Endothelial cell of umbilical vein (primary cell): ENCODE measurements around the gene ADSL. TPM values are rescaled to one million over a fixed set of nuclear protein-coding genes. Genes with fewer than 3 reads are reported as not detected.

Source experiments
- BruUV-seq: library from RNA; stranded (reverse); fragments of 400-500 nt; replicated peaks from 2 replicates; lab custom pipeline; 2021; lab: Mats Ljungman, UMichigan
- CTCF ChIA-PET: fragments of 300-600, 350-600 bp; sonication (Branson Sonifier 250); formaldehyde crosslinking; loops from one replicate; lab custom pipeline; 2021; ENCODE audit warnings: antibody characterized with exemption, inconsistent platforms; lab: Charles Lee
- POLR2A ChIA-PET: fragments of 300-600, 350-600 bp; sonication (Branson Sonifier 250); formaldehyde crosslinking; loops from one replicate; lab custom pipeline; 2021; ENCODE audit warnings: antibody characterized with exemption, inconsistent platforms; lab: Charles Lee
- DNase-seq: peaks from one replicate; pipeline ENCODE4 v3.0.0-alpha.2; 2011; ENCODE audit warnings: low read depth, low spot score
- FAIRE-seq: peaks from 2 replicates; lab custom pipeline; 2011; peaks lifted over from hg19 to GRCh38; lab: Jason Lieb, UNC
- H2AFZ ChIP-seq: 2 replicates; pipeline ENCODE4 v1.6.0; 2012; ENCODE audit warnings: low read depth, low read length, control low read depth, inconsistent platforms
- H3K27ac ChIP-seq: 2 replicates; pipeline ENCODE4 v1.5.1; 2011; ENCODE audit warnings: low read depth, mild to moderate bottlenecking, control low read depth, low read length, moderate library complexity; ENCODE audit not compliant: insufficient read depth
- H3K27me3 ChIP-seq, 2 experiments: 2 replicates each; pipeline versions ENCODE4 v1.6.0 to v1.6.1; 2011; ENCODE audit warnings: low read length in 2 of 2, mixed read lengths in 1 of 2; ENCODE audit not compliant: control insufficient read depth in 2 of 2, insufficient read depth in 2 of 2
- H3K36me3 ChIP-seq, 2 experiments: 2 replicates in 1 of 2; 3 replicates in 1 of 2; pipeline ENCODE4 v1.5.1; 2011; ENCODE audit warnings: low read length in 2 of 2, mild to moderate bottlenecking in 1 of 2, moderate library complexity in 1 of 2; ENCODE audit not compliant: control insufficient read depth in 2 of 2, insufficient read depth in 2 of 2; ENCODE audit errors: extremely low read depth in 1 of 2
- H3K4me1 ChIP-seq: 3 replicates; pipeline ENCODE4 v1.5.1; 2011; ENCODE audit warnings: mild to moderate bottlenecking, low read length; ENCODE audit not compliant: control insufficient read depth, insufficient read depth; ENCODE audit errors: extremely low read depth
- H3K4me2 ChIP-seq: 2 replicates; pipeline ENCODE4 v1.6.1; 2011; ENCODE audit warnings: low read length, control low read depth, mixed read lengths; ENCODE audit not compliant: insufficient read depth
- H3K4me3 ChIP-seq, 3 experiments: fragments of 200-600 bp in 1 of 3; sonication (generic), shearing (Covaris generic) in 1 of 3; replicated peaks in 1 of 3; 2 replicates each; pipeline ENCODE4 v1.5.1; 2011 to 2016; ENCODE audit warnings: control low read depth in 3 of 3, low read length in 3 of 3, mild to moderate bottlenecking in 2 of 3, inconsistent platforms in 1 of 3, low read depth in 1 of 3, moderate library complexity in 1 of 3; ENCODE audit not compliant: insufficient read depth in 1 of 3
- H3K79me2 ChIP-seq: 2 replicates; pipeline ENCODE4 v1.6.0; 2012; ENCODE audit warnings: low read length, inconsistent platforms; ENCODE audit not compliant: control insufficient read depth, insufficient read depth
- H3K9ac ChIP-seq: replicated peaks from 2 replicates; pipeline ENCODE3; 2011; ENCODE audit warnings: low read length, control low read depth; ENCODE audit not compliant: insufficient read depth; ENCODE audit errors: extremely low read depth
- H3K9me1 ChIP-seq: replicated peaks from 3 replicates; pipeline ENCODE4 v1.6.0; 2011; ENCODE audit warnings: mild to moderate bottlenecking, low read length; ENCODE audit not compliant: control insufficient read depth, insufficient read depth; ENCODE audit errors: extremely low read depth
- H3K9me3 ChIP-seq: replicated peaks from 2 replicates; pipeline ENCODE4 v1.5.1; 2012; ENCODE audit warnings: low read length, inconsistent platforms; ENCODE audit not compliant: control insufficient read depth, insufficient read depth
- H4K20me1 ChIP-seq: replicated peaks from 2 replicates; pipeline ENCODE3; 2011; ENCODE audit warnings: mild to moderate bottlenecking, low read length; ENCODE audit not compliant: control insufficient read depth, insufficient read depth; ENCODE audit errors: extremely low read depth
- EZH2 ChIP-seq: IDR thresholded peaks from 2 replicates; pipeline ENCODE4 v1.6.1; 2012; ENCODE audit warnings: borderline replicate concordance, low read depth, mild to moderate bottlenecking, moderate library complexity, low read length, inconsistent platforms; ENCODE audit not compliant: severe bottlenecking
- FOS ChIP-seq: IDR thresholded peaks from 2 replicates; pipeline ENCODE4 v1.6.1; 2011; ENCODE audit warnings: mild to moderate bottlenecking, low read length, moderate library complexity, borderline replicate concordance; ENCODE audit not compliant: insufficient read depth
- GATA2 ChIP-seq: IDR thresholded peaks from 2 replicates; pipeline ENCODE4 v1.7.0; 2011; ENCODE audit warnings: low read depth, mild to moderate bottlenecking, moderate library complexity, mixed read lengths, low read length; ENCODE audit not compliant: insufficient read length, insufficient read depth
- JUN ChIP-seq: IDR thresholded peaks from 2 replicates; pipeline ENCODE4 v1.6.1; 2011; ENCODE audit warnings: borderline replicate concordance, low read depth; ENCODE audit not compliant: insufficient read length, insufficient read depth
- MYC ChIP-seq: IDR thresholded peaks from one replicate; pipeline ENCODE4 v1.6.1; 2011; ENCODE audit warnings: mild to moderate bottlenecking, low read depth, low read length
- POLR2A ChIP-seq: IDR thresholded peaks from 2 replicates; pipeline ENCODE4 v1.6.1; 2012; ENCODE audit warnings: low read depth, mild to moderate bottlenecking, control low read depth, low read length
- POLR2AphosphoS5 ChIP-seq: IDR thresholded peaks from 2 replicates; pipeline ENCODE4 v1.6.1; 2012; ENCODE audit warnings: low read depth, mild to moderate bottlenecking, control low read depth, low read length, moderate library complexity; ENCODE audit not compliant: insufficient read depth
- dilution Hi-C: fragments of 300-500 bp; cut with MboI; formaldehyde crosslinking; loops from one replicate; pipeline ENCODE4 v1.15.0; 2019; ENCODE audit warnings: low sequenced_read_pairs; ENCODE audit not compliant: extremely low pct_ligation_motif_present
- intact Hi-C: fragments of 100-400 bp; cut with micrococcal nuclease; formaldehyde crosslinking; loops from one replicate; pipeline ENCODE4 v1.10.0; 2022
- polyA plus RNA-seq, 4 experiments: library from polyadenylated mRNA; depleted of rRNA in 3 of 4; stranded (reverse) in 3 of 4; unstranded in 1 of 4; fragments of >200 nt; gene quantifications; 2 replicates each; pipeline versions ENCODE4 v1.2.1 to v1.2.3, GENCODE V29; 2011 to 2012; ENCODE audit warnings: missing spikeins in 1 of 4
- total RNA-seq: library from RNA; stranded (reverse); gene quantifications from 2 replicates; pipeline ENCODE4 v1.2.3, GENCODE V29; 2021
- TF ChIP-seq, protein P1 (sequence below), 2 donors: IDR thresholded peaks; 1 replicate in 1 of 2; 2 replicates in 1 of 2; pipeline ENCODE4 v1.5.1; 2011; ENCODE audit warnings: low read length in 2 of 2, mild to moderate bottlenecking in 2 of 2, moderate library complexity in 2 of 2, control low read depth in 1 of 2, inconsistent platforms in 1 of 2, low read depth in 1 of 2; ENCODE audit not compliant: insufficient read depth in 1 of 2; ENCODE audit errors: extremely low read depth in 1 of 2
- TF ChIP-seq, protein P2 (sequence below): IDR thresholded peaks from 2 replicates; pipeline ENCODE4 v1.6.1; 2011; ENCODE audit not compliant: insufficient read depth, insufficient read length

The ADSL gene
- total and polyA plus RNA-seq, 2 donors (not counting 3 experiments of a cell fraction or from before 2014, with no cell fraction given), result 103 to 141 TPM

DNA sequence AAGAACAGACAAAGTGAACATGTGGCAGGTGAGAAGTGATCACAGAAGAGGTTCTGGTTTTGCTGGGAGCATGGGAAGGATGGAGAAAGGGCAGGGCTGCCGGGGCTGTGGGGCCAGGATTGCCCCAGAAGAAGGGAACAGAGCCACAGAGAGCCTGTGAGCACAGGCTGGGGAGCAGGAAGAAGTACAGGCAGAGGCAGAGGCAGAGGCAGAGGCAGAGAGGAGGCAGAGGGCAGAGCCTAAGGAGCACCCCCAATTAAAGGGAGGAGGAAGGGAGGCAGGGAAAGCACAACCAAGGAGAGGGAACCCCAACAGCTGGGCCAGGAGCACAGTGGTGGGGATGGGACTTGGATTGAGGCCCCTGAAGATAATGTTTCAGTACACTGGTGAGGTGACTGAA is 75.6 kb downstream of the ADSL start:
- dilution Hi-C loops, result no loop called here
- H3K9me3 ChIP-seq, result no peaks in the 10 kb centered on the region
- H3K27me3 ChIP-seq, result no peaks in the 10 kb centered on the region
- FAIRE-seq, result no peak
- H4K20me1 ChIP-seq, result no peaks in the 10 kb centered on the region
- no peak overlapping the region for H2AFZ ChIP-seq
- POLR2A ChIA-PET, result no interaction called here
- H3K79me2 ChIP-seq, result no peaks in the 10 kb centered on the region
- no peaks in the 10 kb centered on the region for H3K9me1 ChIP-seq
- no peak for DNase-seq
- CTCF ChIA-PET, result no interaction called here
- H3K4me3 ChIP-seq, result no peak overlapping the region
- intact Hi-C loops, result no loop called here
- no TSS peak for BruUV-seq
- no peak overlapping the region for H3K4me2 ChIP-seq
- H3K4me1 ChIP-seq, result no peaks in the 10 kb centered on the region
- H3K9ac ChIP-seq, result no peak overlapping the region
- peaks cover 2 to 67% of the 10 kb centered on the region in 2 experiments for H3K36me3 ChIP-seq
- H3K27ac ChIP-seq, result no peak overlapping the region
- TF ChIP-seq, protein P1, sequence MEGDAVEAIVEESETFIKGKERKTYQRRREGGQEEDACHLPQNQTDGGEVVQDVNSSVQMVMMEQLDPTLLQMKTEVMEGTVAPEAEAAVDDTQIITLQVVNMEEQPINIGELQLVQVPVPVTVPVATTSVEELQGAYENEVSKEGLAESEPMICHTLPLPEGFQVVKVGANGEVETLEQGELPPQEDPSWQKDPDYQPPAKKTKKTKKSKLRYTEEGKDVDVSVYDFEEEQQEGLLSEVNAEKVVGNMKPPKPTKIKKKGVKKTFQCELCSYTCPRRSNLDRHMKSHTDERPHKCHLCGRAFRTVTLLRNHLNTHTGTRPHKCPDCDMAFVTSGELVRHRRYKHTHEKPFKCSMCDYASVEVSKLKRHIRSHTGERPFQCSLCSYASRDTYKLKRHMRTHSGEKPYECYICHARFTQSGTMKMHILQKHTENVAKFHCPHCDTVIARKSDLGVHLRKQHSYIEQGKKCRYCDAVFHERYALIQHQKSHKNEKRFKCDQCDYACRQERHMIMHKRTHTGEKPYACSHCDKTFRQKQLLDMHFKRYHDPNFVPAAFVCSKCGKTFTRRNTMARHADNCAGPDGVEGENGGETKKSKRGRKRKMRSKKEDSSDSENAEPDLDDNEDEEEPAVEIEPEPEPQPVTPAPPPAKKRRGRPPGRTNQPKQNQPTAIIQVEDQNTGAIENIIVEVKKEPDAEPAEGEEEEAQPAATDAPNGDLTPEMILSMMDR (IDR thresholded peaks at IDR 0.05; ENCODE audit: extremely low read depth in 1 of 2, insufficient read depth in 1 of 2, low read depth in 1 of 2, low read length in 2 of 2), result no peak
- no peak for TF ChIP-seq GATA2
- TF ChIP-seq EZH2, result no peak

DNA sequence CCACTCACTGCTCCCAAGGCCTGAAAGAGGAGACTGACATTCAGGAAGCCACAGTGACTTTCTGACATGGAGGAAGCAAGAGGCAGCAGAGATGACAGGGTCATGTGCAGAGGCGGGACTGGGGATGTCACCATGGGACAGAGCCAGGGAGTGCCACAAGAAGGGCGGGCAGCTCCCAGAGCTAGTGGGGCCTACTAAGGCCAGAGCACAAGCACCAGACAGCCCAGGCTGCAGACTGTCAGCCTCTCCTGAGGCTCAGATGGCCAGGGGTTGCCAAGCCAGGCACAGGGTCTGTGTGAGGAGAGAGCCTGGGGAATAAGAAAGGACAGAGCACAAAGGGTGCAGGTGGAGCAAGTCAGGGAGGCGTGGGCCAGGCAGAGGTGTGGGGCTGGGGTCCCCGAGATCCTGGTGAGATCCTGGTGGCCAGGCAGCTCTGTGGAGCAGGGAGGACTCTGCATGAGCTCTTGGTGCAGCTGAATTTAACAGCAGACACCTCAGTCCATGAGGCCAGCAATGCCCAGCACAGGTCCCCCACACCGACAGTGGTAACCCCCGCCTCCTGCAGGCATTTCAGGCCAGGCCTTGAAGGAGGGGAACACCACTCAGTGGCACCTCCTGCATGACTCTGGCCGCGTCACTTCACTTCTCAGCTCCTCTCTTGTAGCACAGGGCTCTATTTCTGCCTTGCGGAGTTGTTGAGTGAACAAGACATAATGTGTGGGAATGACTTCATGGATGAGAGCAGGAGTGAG is 76.4 kb downstream of the ADSL start:
- CTCF ChIA-PET, result no interaction called here
- Histone ChIP-seq H2AFZ (no peak overlapping the region), H3K27ac (no peak overlapping the region), H3K36me3 (peaks cover 2 to 63% of the 10 kb centered on the region in 2 experiments), H3K9me3 (no peaks in the 10 kb centered on the region), H3K4me3 (no peak overlapping the region), H3K4me2 (no peak overlapping the region), H3K9me1 (no peaks in the 10 kb centered on the region), H3K79me2 (no peaks in the 10 kb centered on the region), H4K20me1 (no peaks in the 10 kb centered on the region), H3K4me1 (no peaks in the 10 kb centered on the region), H3K9ac (no peak overlapping the region), H3K27me3 (no peaks in the 10 kb centered on the region)
- FAIRE-seq, result no peak
- dilution Hi-C loops (no loop called here), intact Hi-C loops (loop anchor here (1.0 kb wide), 1 partner anchor 30 kb away; no protein-coding TSS in a partner anchor)
- TF ChIP-seq MYC (no peak), JUN (no peak), EZH2 (no peak), FOS (no peak), GATA2 (no peak), POLR2A (no peak), POLR2AphosphoS5 (no peak)
- TF ChIP-seq, protein P2, sequence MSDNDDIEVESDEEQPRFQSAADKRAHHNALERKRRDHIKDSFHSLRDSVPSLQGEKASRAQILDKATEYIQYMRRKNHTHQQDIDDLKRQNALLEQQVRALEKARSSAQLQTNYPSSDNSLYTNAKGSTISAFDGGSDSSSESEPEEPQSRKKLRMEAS, result no peak
- TF ChIP-seq, protein P1 (IDR thresholded peaks at IDR 0.05; ENCODE audit: extremely low read depth in 1 of 2, insufficient read depth in 1 of 2, low read depth in 1 of 2, low read length in 2 of 2), result no peak
- no peak for DNase-seq
- BruUV-seq, result no TSS peak
- POLR2A ChIA-PET, result no interaction called here
